Thyroid gland (tissue), 4 donors: ENCODE measurements around the gene GLE1.

Experiments used
- POLR2A ChIP-seq, 2 donors: fragments of 450-650 bp; IDR thresholded peaks; one replicate each; pipeline ENCODE4 v1.6.1; 2017; ENCODE audit warnings: antibody characterized with exemption in 2 of 2, mild to moderate bottlenecking in 2 of 2, moderate library complexity in 1 of 2
- TF ChIP-seq, protein P1 (sequence below), 6 experiments: fragments of 200-600 bp in 3 of 6; fragments of 450-650 bp in 3 of 6; sonication (generic) in 3 of 6; IDR thresholded peaks; one replicate each; pipeline ENCODE4 v1.5.1; 2016 to 2019; ENCODE audit warnings: antibody characterized with exemption in 6 of 6, mild to moderate bottlenecking in 2 of 6, inconsistent platforms in 1 of 6, moderate library complexity in 1 of 6

DNA sequence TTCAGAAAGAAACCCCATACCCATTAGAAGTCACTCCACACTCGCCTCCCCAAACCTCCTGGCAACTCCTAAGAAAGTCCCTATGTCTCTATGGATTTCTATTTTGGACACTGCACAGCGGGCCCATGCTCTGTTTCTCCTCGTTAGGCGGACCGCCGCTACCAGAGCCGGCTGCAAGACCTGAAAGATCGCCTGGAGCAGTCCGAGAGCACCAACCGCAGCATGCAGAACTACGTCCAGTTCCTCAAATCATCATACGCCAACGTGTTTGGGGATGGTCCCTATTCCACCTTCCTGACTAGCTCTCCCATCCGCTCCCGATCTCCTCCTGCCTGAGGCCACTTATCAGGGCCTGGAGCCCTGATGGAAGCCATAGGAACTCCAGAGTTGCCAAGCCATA, 4.6 kb upstream of the GLE1 start:
- TF ChIP-seq, protein P1, sequence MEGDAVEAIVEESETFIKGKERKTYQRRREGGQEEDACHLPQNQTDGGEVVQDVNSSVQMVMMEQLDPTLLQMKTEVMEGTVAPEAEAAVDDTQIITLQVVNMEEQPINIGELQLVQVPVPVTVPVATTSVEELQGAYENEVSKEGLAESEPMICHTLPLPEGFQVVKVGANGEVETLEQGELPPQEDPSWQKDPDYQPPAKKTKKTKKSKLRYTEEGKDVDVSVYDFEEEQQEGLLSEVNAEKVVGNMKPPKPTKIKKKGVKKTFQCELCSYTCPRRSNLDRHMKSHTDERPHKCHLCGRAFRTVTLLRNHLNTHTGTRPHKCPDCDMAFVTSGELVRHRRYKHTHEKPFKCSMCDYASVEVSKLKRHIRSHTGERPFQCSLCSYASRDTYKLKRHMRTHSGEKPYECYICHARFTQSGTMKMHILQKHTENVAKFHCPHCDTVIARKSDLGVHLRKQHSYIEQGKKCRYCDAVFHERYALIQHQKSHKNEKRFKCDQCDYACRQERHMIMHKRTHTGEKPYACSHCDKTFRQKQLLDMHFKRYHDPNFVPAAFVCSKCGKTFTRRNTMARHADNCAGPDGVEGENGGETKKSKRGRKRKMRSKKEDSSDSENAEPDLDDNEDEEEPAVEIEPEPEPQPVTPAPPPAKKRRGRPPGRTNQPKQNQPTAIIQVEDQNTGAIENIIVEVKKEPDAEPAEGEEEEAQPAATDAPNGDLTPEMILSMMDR (IDR thresholded peaks at IDR 0.05): no peak
- no peak for TF ChIP-seq POLR2A (IDR thresholded peaks at IDR 0.05)
